GM18951 (cell line): Measurements from ENCODE around the gene HHAT.

Source experiments
- POLR2A ChIP-seq: IDR thresholded peaks from 4 replicates; pipeline ENCODE4 v1.6.1; 2011; ENCODE audit warnings: mild to moderate bottlenecking; ENCODE audit not compliant: insufficient read length, insufficient read depth; ENCODE audit errors: extremely low read depth
- in situ Hi-C: fragments of 300-500 bp; cut with MboI; formaldehyde crosslinking; loops from one replicate; pipeline ENCODE4 v1.12.0; 2022; ENCODE audit warnings: low sequenced_read_pairs, mixed read lengths, inconsistent platforms; ENCODE audit not compliant: unreplicated experiment

The HHAT gene

DNA sequence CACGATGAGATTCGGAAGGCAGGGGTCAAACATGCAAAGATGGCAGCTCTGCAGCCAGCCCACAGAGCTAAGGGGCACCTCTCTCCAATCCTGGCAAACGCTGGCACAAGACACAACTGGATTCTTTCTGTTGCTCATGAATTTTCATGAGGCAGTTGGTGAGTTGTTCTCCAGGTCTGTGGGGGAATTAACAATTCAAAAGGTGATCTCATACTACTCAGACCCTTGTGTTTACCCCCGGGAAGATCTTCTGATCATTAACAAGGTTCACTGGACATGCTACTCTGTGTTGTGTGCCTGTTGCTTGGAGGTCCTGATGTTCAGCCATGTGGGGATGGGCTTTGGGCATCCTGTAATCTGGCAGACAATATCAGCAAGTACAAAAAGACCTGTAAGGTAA lies 128.9 kb downstream of the HHAT start:
- in situ Hi-C loops: loop anchor here (25.0 kb wide), 1 partner anchor 680 kb away; the partner anchor contains the start of gene KCNH1
- no peak for TF ChIP-seq POLR2A

DNA sequence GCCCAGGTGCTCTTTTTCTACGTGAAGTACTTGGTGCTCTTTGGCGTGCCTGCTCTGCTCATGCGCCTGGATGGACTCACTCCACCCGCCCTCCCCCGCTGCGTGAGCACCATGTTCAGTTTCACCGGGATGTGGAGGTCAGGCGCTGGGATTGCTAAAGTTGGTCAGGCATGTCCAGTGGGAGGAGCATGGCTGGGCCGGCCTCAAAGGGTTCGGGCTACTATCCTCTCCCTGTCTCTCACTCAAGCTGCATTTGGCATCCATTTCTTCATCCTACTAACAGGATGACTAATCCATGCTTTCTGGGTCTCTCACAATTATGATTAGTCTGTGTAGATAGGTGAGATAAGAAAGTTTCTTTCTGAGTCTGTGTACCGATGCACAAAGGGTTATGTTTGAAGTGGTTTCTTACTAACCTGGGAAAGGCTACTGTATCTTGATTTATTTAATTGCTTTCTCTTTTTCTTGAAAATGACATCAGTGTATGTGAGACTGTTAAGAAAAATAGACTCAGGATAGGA lies 135.9 kb downstream of the HHAT start:
- no peak for TF ChIP-seq POLR2A
- in situ Hi-C loops: loop anchor here (25.0 kb wide), 1 partner anchor 673 kb away; the partner anchor contains the start of gene KCNH1

DNA sequence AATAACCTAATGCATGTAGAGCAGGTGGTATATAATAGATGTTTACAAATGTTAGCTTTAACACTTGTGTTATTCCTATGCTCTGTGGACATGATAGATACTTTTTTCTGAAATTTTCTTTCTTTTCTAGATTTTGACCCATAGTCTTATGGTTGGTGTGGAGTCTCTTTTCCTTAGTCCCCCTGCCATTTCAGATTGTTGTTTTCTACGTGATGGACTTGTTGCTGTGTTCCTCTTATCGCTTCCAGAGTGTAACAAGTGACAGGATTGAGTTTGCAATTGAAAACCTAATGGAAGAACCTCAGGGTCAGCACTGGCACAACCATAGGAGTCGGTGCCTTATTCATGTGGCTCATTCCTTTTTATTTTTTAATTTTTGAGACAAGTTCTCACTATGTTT lies 136.4 kb downstream of the HHAT start:
- TF ChIP-seq POLR2A: no peak
- in situ Hi-C loops: loop anchor here (25.0 kb wide), 1 partner anchor 672 kb away; the partner anchor contains the start of gene KCNH1

DNA sequence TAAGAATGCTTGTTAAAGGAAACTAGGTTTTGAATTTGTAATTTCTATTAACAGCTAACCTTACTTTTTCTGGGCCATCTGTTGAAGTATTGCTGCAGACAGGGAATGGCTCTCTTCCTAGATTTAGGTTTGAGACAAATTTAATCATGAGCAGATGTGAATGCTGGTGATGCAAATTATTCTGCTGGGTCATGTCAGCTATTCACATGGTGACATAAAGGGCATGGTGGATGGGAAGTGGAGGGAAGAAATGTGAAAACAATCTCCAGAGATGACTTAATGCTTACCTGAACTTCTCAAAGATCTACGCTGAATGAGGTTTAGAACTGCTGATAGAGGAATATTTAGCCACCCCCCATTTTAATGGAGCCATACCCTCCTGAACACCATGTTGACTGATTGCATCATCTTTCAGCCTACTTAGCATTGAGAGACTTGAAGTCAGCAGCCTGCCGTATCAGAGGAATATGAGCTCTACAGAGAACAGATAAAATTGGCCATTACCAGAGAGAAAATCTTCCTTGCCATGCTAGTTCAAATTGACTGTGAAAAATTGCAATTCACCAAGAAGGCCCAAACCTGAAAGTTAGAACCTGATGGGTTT lies 138.8 kb downstream of the HHAT start:
- in situ Hi-C loops: loop anchor here (25.0 kb wide), 1 partner anchor 670 kb away; the partner anchor contains the start of gene KCNH1
- TF ChIP-seq POLR2A: no peak

DNA sequence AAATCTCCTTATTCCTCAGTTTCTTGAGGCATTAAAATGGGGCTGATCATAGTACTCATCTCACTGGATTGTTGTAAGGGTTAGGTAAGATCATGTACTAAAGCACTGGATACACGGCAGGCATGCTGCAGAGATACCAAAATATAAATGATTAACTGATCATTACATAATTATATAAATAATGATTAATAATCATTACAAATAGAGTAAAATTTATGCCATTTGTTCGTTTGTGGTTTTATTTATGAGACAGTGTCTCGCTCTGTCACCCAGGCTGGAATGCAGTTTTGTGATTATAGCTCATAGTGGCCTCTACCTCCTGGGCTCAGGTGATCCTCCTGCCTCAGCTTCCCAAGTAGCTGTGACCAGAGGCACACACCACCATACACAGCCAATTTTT lies 140.7 kb downstream of the HHAT start:
- TF ChIP-seq POLR2A: no peak
- in situ Hi-C loops: loop anchor here (25.0 kb wide), 1 partner anchor 668 kb away; the partner anchor contains the start of gene KCNH1

DNA sequence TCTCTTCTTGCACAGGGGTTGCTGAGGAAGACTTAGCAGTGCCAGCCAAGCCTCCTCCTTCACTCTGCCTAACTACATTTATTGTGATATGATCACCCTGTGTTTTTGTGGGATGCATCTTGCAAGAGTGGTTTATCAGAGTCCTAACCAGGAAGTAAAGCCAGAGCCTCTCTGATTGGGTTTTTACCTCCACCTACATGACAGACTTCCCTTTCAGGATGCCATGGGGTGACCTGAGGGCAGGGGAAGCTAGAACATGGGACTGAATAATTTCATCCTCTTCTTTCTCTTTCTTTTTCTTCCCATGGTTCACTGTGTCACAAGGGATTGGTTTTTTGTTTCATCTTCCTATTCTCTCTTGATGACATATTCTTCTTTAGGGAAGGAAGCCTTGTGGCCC lies 146.6 kb downstream of the HHAT start:
- in situ Hi-C loops: no loop called here
- TF ChIP-seq POLR2A: no peak

DNA sequence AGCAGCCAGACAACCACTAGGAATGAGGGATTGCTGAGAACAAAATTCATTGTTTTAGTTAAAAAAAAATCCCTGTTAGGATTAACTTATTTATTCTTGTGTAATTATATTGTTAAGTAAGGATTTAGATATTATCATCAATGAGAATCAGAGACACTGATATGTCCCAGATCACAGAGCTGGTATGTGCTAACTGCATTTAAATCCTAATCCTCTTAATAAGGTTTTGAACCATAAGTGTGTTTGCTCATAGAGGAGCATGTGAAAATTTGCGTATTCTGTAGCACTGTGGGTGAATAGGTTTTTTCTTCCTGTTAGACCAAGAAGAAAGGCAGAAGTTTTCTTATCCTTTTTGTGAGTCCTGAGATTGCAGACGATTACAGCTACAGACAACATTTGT lies 147.1 kb downstream of the HHAT start:
- TF ChIP-seq POLR2A: no peak
- in situ Hi-C loops: no loop called here

DNA sequence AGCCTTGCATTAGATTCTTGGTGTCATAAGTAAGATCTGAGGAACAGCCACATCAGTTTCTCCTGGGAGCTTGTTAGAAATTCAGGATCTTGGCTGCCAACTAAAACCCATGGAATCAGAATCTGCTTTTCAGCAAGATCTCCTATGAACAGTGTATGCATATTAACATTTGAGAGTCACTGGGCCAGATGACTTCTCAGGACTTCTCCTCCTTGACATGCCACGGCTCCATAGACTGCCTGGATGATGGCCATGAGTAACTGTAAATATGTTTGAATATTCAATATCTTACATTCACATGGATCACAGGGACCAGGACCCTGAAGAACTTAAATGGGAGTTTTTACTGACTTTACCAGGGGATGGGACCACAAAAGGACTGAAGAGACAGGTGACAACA lies 148.0 kb downstream of the HHAT start:
- in situ Hi-C loops: no loop called here
- no peak for TF ChIP-seq POLR2A

DNA sequence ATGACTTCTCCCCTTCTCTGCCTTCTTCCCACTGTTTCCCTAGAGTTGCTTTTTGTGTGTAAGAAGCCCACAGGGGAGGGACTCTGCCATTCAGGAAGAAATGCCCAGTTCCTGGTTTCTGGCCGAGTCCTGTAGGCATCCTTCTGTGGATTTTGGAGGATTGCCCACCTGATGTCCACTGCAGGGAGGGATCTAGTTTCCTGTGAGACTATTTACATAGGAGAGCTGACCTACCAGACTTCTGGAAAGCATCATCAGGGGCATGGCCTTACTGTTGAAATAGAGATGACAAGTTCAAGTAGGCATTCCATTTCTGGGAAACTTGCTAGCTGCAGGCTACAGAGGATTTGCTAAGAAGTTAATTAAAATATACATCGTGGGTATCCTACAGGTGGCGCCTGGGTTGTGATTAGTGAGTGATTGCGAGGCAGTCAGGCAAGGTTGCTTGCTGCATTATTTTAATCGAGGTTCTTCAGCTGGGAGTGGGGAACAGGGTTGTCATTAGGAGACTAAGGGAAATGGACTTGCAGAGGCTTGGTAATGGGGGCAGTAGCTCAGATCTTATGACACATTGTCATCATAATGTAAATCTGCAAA lies 148.7 kb downstream of the HHAT start:
- in situ Hi-C loops: no loop called here

DNA sequence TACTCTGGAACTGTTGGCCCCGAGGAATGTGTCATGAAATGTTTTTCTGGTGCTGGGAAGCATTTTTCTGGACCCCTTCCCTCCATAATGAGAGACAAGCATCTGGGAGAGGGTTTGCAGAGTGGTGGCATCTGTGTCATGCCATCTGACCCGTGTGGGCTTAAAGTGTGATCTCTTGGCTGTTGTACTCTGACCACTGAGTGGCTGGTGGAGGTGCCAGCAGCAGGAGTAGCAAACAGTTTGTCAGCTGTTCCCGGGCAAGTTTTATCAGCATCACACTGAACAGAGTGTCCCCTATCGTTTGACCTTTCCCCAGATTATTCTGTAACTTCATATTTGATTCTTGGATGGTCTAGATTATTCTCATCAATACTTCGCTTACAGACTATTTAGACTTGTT lies 150.1 kb downstream of the HHAT start:
- in situ Hi-C loops: no loop called here
- no peak for TF ChIP-seq POLR2A

More for the DNA sequence above, 148.7 kb downstream of the HHAT start:
- TF ChIP-seq POLR2A: no peak

DNA sequence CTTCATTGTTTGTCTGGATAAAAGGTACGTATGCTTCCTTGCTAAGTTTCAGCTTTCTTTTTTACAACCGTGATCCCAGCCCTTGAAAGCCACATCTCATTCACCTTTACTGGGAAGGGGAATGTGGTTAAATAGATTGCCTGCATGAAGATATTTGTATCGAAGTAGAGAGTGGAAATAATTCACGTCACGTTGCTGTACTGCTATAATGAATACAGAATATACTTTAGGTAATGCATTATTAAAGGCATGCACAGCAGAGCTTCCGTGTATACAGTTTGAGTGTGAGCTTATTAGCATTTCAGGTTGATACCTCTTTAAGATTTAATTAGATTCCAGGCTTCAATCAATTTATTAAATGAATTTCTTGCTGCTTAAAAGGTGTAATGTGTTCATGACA lies 153.8 kb downstream of the HHAT start:
- in situ Hi-C loops: no loop called here

DNA sequence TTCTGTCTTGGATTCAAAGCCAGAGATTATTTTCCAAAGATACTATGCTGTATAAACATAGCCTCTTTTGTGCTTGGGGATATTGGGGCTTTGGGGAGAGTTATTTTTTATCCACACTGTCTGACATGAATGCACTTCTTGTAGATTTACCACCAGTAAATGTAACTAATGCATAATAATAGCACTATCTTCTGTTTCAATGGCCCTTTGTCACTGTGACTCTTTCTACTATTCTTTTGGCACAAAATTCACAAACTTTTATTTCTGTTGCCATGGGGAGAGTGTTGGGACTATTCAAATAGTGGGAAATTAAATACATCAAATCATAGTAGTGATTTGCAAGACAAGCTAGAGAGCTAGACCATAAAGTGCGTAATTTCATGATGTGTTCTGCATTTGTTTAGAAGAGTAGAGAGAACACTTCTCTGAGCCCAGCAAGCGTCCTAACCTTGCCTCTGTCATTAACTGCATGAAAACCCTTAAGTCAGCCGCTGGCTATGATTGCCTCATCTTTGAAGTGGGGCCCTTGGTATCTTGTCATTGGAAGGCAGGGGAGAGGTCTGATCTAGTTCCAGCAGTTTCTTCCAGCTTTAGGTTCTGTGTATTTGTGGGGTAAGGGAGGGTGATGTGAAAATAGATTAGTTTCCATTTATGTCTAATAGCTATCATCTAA lies 154.4 kb downstream of the HHAT start:
- TF ChIP-seq POLR2A: no peak

More for the DNA sequence above, 153.8 kb downstream of the HHAT start:
- TF ChIP-seq POLR2A: no peak

DNA sequence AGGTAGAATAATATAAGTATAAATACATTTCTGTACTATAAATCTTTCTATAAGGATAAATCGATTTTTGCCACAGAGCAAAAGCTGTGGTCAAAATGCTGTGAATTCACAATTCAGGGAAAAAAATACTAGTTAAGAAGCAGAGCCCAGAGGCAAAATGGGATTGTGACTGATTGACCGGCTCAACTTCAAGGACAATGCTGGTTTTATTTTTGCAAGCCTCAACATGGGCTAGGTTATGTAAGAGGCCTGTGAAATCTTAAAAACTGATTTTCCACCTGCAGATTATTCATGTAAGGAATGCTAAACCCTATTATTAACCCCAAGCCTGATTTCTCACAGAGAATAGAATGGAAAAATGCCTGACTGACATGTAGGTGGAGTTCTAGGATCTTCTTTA lies 155.1 kb downstream of the HHAT start:
- no peak for TF ChIP-seq POLR2A
- in situ Hi-C loops: no loop called here

More for the DNA sequence above, 154.4 kb downstream of the HHAT start:
- in situ Hi-C loops: no loop called here
